Motor neuron (in vitro differentiated cells): Measurements from ENCODE around the gene TMEM63C. TPM values are rescaled to one million over a fixed set of nuclear protein-coding genes. Genes with fewer than 3 reads are reported as not detected.
A peak's percentile ranks its signal among the peaks of the same experiment; 100 is the strongest.

Experiments
- ATAC-seq, 8 experiments: fragments of 200-7000 bp; cut with Tn5 transposase; replicated peaks in 6 of 8; 2 replicates each; pipeline ENCODE4 v1.8.0; 2021; ENCODE audit warnings: mild to moderate bottlenecking in 8 of 8, moderate library complexity in 8 of 8
- H3K27ac ChIP-seq, 2 donors: fragments of 250-450 bp; sonication (Bioruptor Pico); 2 replicates each; pipeline ENCODE4 v1.9.0; 2021; ENCODE audit warnings: antibody characterized with exemption in 2 of 2, mild to moderate bottlenecking in 2 of 2, moderate library complexity in 1 of 2
- H3K4me1 ChIP-seq, 2 donors: fragments of 250-450 bp; sonication (Bioruptor Pico); replicated peaks in 1 of 2; 2 replicates each; pipeline ENCODE4 v1.6.1; 2021; ENCODE audit warnings: antibody characterized with exemption in 2 of 2, mild to moderate bottlenecking in 2 of 2, moderate library complexity in 1 of 2
- H3K4me3 ChIP-seq, 5 donors: fragments of 250-450 bp; sonication (Bioruptor Pico); 2 replicates each; pipeline ENCODE4 v1.9.0; 2021; ENCODE audit warnings: antibody characterized with exemption in 5 of 5, mild to moderate bottlenecking in 5 of 5, moderate library complexity in 4 of 5
- WGBS, 10 experiments: fragments of 450-650 bp; shearing (Covaris generic); methylation state at CpG; one replicate each; pipeline ENCODE4 v1.0.0; 2022; 5-methylcytosine and 5-hydroxymethylcytosine counted together
- in situ Hi-C, 9 experiments: fragments of 400-800 bp; cut with MboI; loops; one replicate each; pipeline ENCODE4 v1.15.0; 2021; ENCODE audit warnings: low sequenced_read_pairs in 9 of 9, low pct_unique_long_range_greater_than_20kb in 2 of 9; ENCODE audit not compliant: unreplicated experiment in 9 of 9
- total RNA-seq, 8 experiments: library from RNA; unstranded; fragments of 300-600 nt; gene quantifications; 2 replicates each; pipeline versions ENCODE4 v1.2.3 to v1.2.4, GENCODE V29; 2022

TMEM63C gene
- total RNA-seq, 8 experiments from 2014 or later = 0.10 to 18.8 (median 6.9) TPM

DNA sequence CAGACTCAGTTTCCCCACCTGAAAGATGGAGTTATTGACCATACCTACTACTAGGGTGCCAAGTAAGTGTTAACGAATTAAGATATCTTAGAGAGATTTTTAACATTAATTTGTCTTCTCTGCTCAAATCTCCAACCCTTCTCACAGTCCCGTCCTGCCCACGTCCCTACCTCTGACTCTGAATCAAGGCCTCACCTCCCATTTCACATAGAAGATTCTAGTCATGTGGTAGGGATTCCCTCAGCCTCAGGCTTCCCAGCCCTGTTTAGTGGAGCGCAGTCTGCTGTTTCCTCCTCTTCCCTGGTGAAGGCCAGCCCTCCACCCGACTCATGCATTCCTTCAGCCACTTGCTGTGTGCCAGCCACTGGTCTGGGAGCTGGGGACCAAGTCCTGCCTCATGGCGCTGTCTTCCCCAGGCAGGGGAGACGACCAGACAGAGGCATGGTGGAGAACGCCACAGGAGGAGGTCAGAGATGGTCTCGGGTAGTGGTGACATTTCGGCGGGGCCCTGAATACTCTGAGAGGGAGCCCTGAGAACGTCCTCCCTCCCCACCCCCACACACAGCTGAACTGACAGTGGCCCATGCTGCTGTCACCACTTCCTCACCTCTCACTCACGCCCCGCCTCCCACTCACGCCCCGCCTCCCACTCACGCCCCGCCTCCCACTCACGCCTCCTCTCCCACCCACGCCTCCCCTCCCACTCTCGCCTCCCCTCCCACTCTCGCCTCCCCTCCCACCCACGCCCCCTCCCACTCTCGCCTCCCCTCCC is 38.8 kb downstream of the TMEM63C start:
- Histone ChIP-seq H3K27ac (no peak overlapping the region), H3K4me3 (no peak overlapping the region), H3K4me1 (no peaks in the 10 kb centered on the region)
- 20 to 80% (median 65%) methylated on average over 1 to 7 of the region's 24 CpGs; no CpG with 5 or more reads in 4 of the 10 experiments for WGBS, 10 experiments
- ATAC-seq = no peak
- in situ Hi-C loops = no loop called here

- in situ Hi-C loops = no loop called here
- no peak for ATAC-seq
- Histone ChIP-seq H3K4me3 (no peak overlapping the region), H3K27ac (no peak overlapping the region), H3K4me1 (no peaks in the 10 kb centered on the region)
- 20 to 83% (median 35%) methylated on average over 1 to 2 of the region's 23 CpGs; no CpG with 5 or more reads in 6 of the 10 experiments for WGBS, 10 experiments
Observed at GRCh38 chr14:77221241-77221871, 39.8 kb downstream of the TMEM63C start.

DNA sequence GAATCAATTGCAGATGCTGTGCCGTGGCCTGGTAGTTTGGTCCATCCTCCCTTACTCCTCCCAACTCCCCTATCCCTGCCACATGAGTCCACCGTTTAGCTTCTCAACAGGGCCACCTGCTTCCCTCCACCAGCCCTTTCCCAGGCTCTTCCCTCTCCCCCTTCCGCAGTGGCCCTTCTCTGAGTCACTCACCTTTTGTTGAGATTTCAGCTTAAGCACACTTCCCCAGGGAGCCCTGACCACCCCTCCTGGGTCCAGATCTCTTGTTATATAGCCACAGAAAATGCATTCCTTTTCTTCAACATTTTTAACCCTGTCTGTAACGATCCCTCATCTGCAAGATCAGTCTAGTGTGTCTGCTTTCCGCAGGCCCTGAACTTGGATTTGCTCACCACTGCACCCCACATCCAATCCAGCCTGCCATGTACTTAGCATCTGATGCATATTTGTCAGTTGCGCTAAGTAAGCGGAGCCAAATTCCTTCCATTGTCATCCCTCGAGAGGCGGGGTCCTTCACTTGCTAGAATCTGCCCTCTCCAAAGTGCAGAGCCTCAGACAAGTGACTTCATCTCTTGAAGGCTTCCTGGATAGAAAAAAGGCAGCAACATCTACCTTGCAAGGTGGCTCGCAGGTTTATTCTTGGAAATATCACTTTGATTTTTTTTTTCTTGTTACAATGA is 41.1 kb downstream of the TMEM63C start:
- in situ Hi-C loops = no loop called here
- WGBS, 10 experiments = 6 to 100% (median 38%) methylated on average over 1 to 10 of the region's 10 CpGs; no CpG with 5 or more reads in 2 of the 10 experiments
- no peak for ATAC-seq
- H3K4me3 ChIP-seq = no peak overlapping the region
- no peaks in the 10 kb centered on the region for H3K4me1 ChIP-seq
- H3K27ac ChIP-seq = no peak overlapping the region

DNA sequence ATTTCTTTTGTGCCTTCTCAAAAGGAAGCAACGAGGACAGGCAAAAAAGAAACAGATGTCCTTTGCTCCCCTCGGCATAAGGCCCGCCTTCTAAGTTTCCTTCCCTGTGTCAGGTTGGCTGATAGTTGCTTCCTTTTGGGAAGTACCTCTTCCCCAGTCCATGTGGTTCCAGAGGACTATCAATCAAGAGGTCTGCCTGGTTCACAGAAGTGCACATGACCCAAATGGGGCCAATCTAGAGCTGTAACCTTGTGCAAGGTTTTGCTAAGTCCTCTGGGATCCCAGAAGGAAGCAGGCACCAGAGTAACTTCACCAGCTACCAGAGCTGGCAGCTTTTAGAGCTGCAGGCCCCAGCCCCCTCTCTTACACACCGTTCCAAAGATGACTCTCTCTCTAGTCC is 42.6 kb downstream of the TMEM63C start:
- WGBS, 10 experiments = 0 to 80% (median 48%) methylated on average over 1 to 2 of the region's 4 CpGs; no CpG with 5 or more reads in 3 of the 10 experiments
- no peaks in the 10 kb centered on the region for H3K4me1 ChIP-seq
- H3K4me3 ChIP-seq = no peak overlapping the region
- H3K27ac ChIP-seq = no peak overlapping the region
- no peak for ATAC-seq
- in situ Hi-C loops = no loop called here

DNA sequence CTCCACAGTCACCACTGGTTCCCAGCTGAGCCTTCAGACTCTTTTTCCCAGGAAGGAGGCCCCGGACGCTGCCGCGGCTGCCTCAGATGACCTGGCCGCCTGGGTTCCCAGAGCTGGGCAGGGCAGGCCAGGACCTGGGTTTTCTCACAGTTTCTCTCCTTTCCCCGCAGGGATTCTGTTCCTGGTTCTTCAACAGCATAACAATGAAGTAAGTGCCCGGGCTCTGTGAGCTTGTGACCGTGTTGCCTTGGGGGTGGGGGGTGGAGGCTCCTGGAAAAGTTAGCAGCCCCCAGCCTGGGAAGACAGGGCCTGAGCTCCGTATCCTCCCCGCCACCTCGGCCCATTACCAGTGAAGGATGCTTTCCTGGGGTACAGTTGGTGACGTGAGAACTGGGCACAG is 43.7 kb downstream of the TMEM63C start:
- 0 to 80% (median 34%) methylated on average over 1 to 10 of the region's 12 CpGs; no CpG with 5 or more reads in 3 of the 10 experiments for WGBS, 10 experiments
- H3K4me1 ChIP-seq = no peaks in the 10 kb centered on the region
- H3K27ac ChIP-seq = no peak overlapping the region
- ATAC-seq = no peak
- H3K4me3 ChIP-seq = no peak overlapping the region
- in situ Hi-C loops = no loop called here

DNA sequence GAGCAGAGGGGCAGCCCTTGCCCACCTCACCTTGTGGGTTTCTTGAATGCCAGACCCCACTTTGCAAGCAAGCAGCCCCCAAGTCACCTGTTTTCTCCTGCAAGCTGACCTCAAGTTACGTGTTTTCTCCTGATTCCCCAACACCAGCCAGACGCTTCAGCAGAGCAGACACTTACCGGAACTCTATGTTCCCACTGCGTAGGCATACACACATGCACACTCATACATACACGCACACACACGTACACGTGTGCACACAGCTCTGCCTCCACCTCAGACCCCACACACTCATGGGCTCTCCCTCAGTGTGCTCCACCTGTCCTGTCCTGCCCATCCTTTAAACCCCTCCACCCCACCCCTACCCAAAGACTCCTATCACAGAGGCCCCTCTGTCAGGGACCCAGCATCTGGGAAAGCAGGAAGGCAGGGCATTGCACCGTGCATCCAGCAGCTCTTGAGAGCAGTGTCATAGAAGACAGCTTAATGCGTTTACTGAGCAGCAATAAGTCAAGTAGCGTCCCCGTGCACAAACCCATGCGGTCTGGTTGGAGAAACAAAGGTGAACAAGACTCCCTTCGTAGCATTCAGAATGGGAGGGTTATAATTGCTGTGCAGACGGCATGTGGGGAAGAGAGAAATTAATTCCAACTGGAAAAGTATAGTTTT is 44.4 kb downstream of the TMEM63C start:
- WGBS, 10 experiments = 0 to 88% (median 71%) methylated on average over 1 to 9 of the region's 14 CpGs; no CpG with 5 or more reads in 3 of the 10 experiments
- H3K4me3 ChIP-seq = no peak overlapping the region

GRCh38 chr14:77228056-77228455 is 46.5 kb downstream of the TMEM63C start:
- ATAC-seq = peak in 1 of 8 experiments; percentile 57
- no peaks in the 10 kb centered on the region for H3K4me1 ChIP-seq
- WGBS, 10 experiments = 0 to 100% (median 75%) methylated on average over 1 to 6 of the region's 6 CpGs; no CpG with 5 or more reads in 1 of the 10 experiments
- H3K4me3 ChIP-seq = no peak overlapping the region
- H3K27ac ChIP-seq = no peak overlapping the region
- in situ Hi-C loops = no loop called here

More for the DNA sequence above, 44.4 kb downstream of the TMEM63C start:
- H3K27ac ChIP-seq = no peak overlapping the region
- ATAC-seq = peak in 3 of 8 experiments; percentile 29 to 84 (median 62)
- in situ Hi-C loops = no loop called here
- H3K4me1 ChIP-seq = no peaks in the 10 kb centered on the region

DNA sequence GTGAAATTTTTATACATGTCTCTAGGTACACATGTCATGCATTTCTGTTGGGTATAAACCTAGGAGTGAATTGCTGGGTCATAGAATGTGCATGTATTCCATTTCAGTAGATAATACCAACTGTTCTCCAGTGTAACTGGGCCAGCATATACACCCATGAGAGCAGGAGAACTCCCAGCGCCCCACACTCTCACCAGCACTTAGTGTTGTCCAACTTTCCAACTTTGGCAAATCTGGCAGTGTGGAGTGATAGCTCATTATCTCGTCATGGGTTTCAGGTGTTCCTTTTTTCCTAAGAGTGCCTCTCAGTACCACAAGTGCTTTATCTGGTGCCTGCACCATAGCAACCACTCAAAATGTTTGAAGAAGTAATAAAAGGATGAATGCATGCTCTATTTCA is 49.3 kb downstream of the TMEM63C start:
- Histone ChIP-seq H3K4me1 (no peaks in the 10 kb centered on the region), H3K27ac (no peak overlapping the region), H3K4me3 (no peak overlapping the region)
- 0 to 100% (median 72%) methylated on average over 1 to 2 of the region's 2 CpGs; no CpG with 5 or more reads in 2 of the 10 experiments for whole genome bisulfite sequencing, 10 experiments
- in situ Hi-C loops = no loop called here
- ATAC-seq = no peak

DNA sequence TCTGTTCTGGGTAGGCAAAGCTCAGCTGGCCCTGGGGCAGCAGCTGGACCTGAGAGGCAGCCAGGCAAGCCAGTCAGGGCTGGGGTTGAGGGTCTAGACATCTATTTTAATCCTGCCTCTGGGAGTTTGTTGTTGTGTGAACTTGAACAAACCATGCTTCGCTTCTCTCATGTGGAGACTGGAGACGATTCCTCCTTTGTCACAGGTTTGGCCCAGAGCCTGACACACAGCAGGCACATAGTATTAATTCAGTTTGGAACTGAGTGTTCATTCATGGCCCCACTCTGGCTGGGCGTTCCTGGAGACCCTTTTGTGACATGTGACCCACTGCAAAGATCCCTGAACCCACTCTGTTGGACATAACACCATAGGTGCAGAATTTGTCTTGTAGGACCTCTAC is 50.1 kb downstream of the TMEM63C start:
- 0 to 100% (median 56%) methylated on average over 1 to 2 of the region's 3 CpGs; no CpG with 5 or more reads in 4 of the 10 experiments for WGBS, 10 experiments
- Histone ChIP-seq H3K4me1 (no peaks in the 10 kb centered on the region), H3K4me3 (no peak overlapping the region), H3K27ac (no peak overlapping the region)
- no peak for ATAC-seq
- in situ Hi-C loops = no loop called here

GRCh38 chr14:77236814-77237213 is 55.2 kb downstream of the TMEM63C start:
- 40 to 90% methylated on average over 1 to 2 of the region's 7 CpGs; no CpG with 5 or more reads in 8 of the 10 experiments for WGBS, 10 experiments
- ATAC-seq = no peak
- in situ Hi-C loops = no loop called here

GRCh38 chr14:77238356-77238755 is 56.8 kb downstream of the TMEM63C start:
- Histone ChIP-seq H3K27ac (no peak overlapping the region), H3K4me3 (no peak overlapping the region), H3K4me1 (no peaks in the 10 kb centered on the region)
- ATAC-seq = no peak
- in situ Hi-C loops = no loop called here
- 50 to 100% (median 80%) methylated on average over 1 to 2 of the region's 3 CpGs; no CpG with 5 or more reads in 7 of the 10 experiments for WGBS, 10 experiments

More at GRCh38 chr14:77236814-77237213, 55.2 kb downstream of the TMEM63C start:
- Histone ChIP-seq H3K4me1 (no peaks in the 10 kb centered on the region), H3K27ac (no peak overlapping the region), H3K4me3 (no peak overlapping the region)

- in situ Hi-C loops = no loop called here
- WGBS, 10 experiments = 20 to 61% (median 50%) methylated on average over 1 to 2 of the region's 4 CpGs; no CpG with 5 or more reads in 7 of the 10 experiments
- ATAC-seq = no peak
- Histone ChIP-seq H3K4me3 (no peak overlapping the region), H3K27ac (no peak overlapping the region), H3K4me1 (no peaks in the 10 kb centered on the region)
Observed at GRCh38 chr14:77238996-77239395, 57.4 kb downstream of the TMEM63C start.
